Panc1 (cell line): ENCODE data around the gene PRKAR2B. TPM values are rescaled to one million over a fixed set of nuclear protein-coding genes. Genes with fewer than 3 reads are reported as not detected.
"Not testable (repeated sequence)": the region's sequence is repeated elsewhere in the genome, so short reads cannot be mapped to it uniquely, and the experiment has no call there.

Experiments used
- ATAC-seq: fragments of 200-7000 bp; cut with Tn5 transposase; 2 replicates; pipeline ENCODE4 v1.9.1; 2020; ENCODE audit warnings: mild to moderate bottlenecking, moderate library complexity
- BruUV-seq: library from RNA; stranded (reverse); fragments of 400-500 nt; replicated peaks from 2 replicates; lab custom pipeline; 2021; lab: Mats Ljungman, UMichigan
- CTCF ChIA-PET: fragments of 300-600 bp; sonication (Branson Sonifier 250); formaldehyde crosslinking; loops from one replicate; lab custom pipeline; 2022; ENCODE audit warnings: antibody characterized with exemption; lab: Charles Lee
- POLR2A ChIA-PET: fragments of 300-600 bp; sonication (Branson Sonifier 250); formaldehyde crosslinking; loops from one replicate; lab custom pipeline; 2022; ENCODE audit warnings: antibody characterized with exemption; lab: Charles Lee
- DNase-seq: peaks from one replicate; pipeline ENCODE4 v3.0.0-alpha.2; 2010; ENCODE audit warnings: low read depth, low spot score
- H3K27ac ChIP-seq: 2 replicates; pipeline ENCODE4 v1.5.1; 2011; ENCODE audit warnings: mild to moderate bottlenecking, low read length, inconsistent platforms
- H3K27me3 ChIP-seq: fragments of 200-500 bp; sonication (Bioruptor generic); 2 replicates; pipeline ENCODE4 v1.6.0; 2014; ENCODE audit warnings: low read length, inconsistent platforms; ENCODE audit not compliant: control insufficient read depth, insufficient read depth
- H3K36me3 ChIP-seq: fragments of 200-500 bp; sonication (Bioruptor generic); 2 replicates; pipeline ENCODE4 v1.5.1; 2014; ENCODE audit warnings: inconsistent platforms, mild to moderate bottlenecking, low read length, moderate library complexity; ENCODE audit not compliant: control insufficient read depth, insufficient read depth
- H3K4me1 ChIP-seq: 2 replicates; pipeline ENCODE4 v1.5.1; 2011; ENCODE audit warnings: inconsistent platforms, mild to moderate bottlenecking, low read length, moderate library complexity; ENCODE audit not compliant: control insufficient read depth, insufficient read depth
- H3K4me3 ChIP-seq, 2 experiments: 2 replicates each; pipeline ENCODE4 v1.5.1; 2011 to 2012; ENCODE audit warnings: low read depth in 2 of 2, low read length in 2 of 2, mild to moderate bottlenecking in 2 of 2, inconsistent platforms in 1 of 2, moderate library complexity in 1 of 2
- H3K9me3 ChIP-seq: fragments of 200-500 bp; sonication (Bioruptor generic); 2 replicates; pipeline ENCODE4 v1.5.1; 2014; ENCODE audit warnings: low read depth, mild to moderate bottlenecking, inconsistent platforms, low read length, moderate library complexity; ENCODE audit not compliant: control insufficient read depth, insufficient read depth
- POLR2AphosphoS5 ChIP-seq: IDR thresholded peaks from 2 replicates; pipeline ENCODE4 v1.6.1; 2012; ENCODE audit warnings: mild to moderate bottlenecking, low read depth, low read length, moderate library complexity
- SIN3A ChIP-seq: IDR thresholded peaks from 2 replicates; pipeline ENCODE4 v1.6.1; 2012; ENCODE audit warnings: low read depth, mild to moderate bottlenecking, low read length, moderate library complexity, borderline replicate concordance; ENCODE audit not compliant: insufficient read depth
- TCF7L2 ChIP-seq: IDR thresholded peaks from 2 replicates; pipeline ENCODE4 v1.6.1; 2011; ENCODE audit warnings: mild to moderate bottlenecking, low read depth, low read length, inconsistent platforms
- in situ Hi-C: cut with HindIII; loops from 2 replicates; pipeline ENCODE4 v1.10.0; 2016; ENCODE audit warnings: low sequenced_read_pairs, low pct_unique_long_range_greater_than_20kb
- intact Hi-C: fragments of 100-400 bp; cut with micrococcal nuclease; formaldehyde crosslinking; loops from one replicate; pipeline ENCODE4 v1.10.0; 2022; ENCODE audit not compliant: unreplicated experiment
- total RNA-seq: library from RNA; stranded (reverse); gene quantifications from one replicate; pipeline ENCODE4 v1.2.1, GENCODE V29; 2021; ENCODE audit not compliant: unreplicated experiment
- TF ChIP-seq, protein P1 (sequence below): fragments of 450-650 bp; IDR thresholded peaks from 2 replicates; pipeline ENCODE4 v1.5.1; 2017; ENCODE audit warnings: mild to moderate bottlenecking
- TF ChIP-seq, protein P2 (sequence below), 2 experiments: IDR thresholded peaks; 2 replicates each; pipeline ENCODE4 v1.6.1; 2011 to 2012; ENCODE audit warnings: low read depth in 2 of 2, control low read depth in 1 of 2, low read length in 1 of 2, mild to moderate bottlenecking in 1 of 2, moderate library complexity in 1 of 2; ENCODE audit not compliant: insufficient read depth in 1 of 2

Gene PRKAR2B
- total RNA-seq, 1 experiment from 2014 or later: 0.51 TPM

DNA sequence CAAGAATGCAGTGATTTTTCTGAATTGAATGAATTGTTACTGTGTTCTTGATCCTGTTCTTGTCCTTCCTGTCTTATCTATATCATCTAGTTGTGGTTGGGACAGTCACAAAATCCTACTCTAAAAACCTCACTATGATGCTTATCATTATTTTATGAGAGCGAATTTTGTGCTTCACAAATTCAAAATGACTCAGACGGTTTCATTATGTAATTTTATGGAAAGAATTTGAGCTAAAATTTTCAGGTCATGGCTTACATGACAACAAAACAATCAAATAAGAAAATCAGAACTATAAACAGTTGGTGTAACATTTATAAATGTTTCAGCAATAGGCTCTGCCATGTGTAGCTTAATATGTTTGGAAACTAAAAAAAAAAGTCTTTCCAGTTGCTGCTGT is 6.9 kb downstream of the PRKAR2B start:
- POLR2A ChIA-PET: no interaction called here
- no peak for TF ChIP-seq TCF7L2
- TF ChIP-seq, protein P1, sequence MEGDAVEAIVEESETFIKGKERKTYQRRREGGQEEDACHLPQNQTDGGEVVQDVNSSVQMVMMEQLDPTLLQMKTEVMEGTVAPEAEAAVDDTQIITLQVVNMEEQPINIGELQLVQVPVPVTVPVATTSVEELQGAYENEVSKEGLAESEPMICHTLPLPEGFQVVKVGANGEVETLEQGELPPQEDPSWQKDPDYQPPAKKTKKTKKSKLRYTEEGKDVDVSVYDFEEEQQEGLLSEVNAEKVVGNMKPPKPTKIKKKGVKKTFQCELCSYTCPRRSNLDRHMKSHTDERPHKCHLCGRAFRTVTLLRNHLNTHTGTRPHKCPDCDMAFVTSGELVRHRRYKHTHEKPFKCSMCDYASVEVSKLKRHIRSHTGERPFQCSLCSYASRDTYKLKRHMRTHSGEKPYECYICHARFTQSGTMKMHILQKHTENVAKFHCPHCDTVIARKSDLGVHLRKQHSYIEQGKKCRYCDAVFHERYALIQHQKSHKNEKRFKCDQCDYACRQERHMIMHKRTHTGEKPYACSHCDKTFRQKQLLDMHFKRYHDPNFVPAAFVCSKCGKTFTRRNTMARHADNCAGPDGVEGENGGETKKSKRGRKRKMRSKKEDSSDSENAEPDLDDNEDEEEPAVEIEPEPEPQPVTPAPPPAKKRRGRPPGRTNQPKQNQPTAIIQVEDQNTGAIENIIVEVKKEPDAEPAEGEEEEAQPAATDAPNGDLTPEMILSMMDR: no peak
- TF ChIP-seq, protein P2, sequence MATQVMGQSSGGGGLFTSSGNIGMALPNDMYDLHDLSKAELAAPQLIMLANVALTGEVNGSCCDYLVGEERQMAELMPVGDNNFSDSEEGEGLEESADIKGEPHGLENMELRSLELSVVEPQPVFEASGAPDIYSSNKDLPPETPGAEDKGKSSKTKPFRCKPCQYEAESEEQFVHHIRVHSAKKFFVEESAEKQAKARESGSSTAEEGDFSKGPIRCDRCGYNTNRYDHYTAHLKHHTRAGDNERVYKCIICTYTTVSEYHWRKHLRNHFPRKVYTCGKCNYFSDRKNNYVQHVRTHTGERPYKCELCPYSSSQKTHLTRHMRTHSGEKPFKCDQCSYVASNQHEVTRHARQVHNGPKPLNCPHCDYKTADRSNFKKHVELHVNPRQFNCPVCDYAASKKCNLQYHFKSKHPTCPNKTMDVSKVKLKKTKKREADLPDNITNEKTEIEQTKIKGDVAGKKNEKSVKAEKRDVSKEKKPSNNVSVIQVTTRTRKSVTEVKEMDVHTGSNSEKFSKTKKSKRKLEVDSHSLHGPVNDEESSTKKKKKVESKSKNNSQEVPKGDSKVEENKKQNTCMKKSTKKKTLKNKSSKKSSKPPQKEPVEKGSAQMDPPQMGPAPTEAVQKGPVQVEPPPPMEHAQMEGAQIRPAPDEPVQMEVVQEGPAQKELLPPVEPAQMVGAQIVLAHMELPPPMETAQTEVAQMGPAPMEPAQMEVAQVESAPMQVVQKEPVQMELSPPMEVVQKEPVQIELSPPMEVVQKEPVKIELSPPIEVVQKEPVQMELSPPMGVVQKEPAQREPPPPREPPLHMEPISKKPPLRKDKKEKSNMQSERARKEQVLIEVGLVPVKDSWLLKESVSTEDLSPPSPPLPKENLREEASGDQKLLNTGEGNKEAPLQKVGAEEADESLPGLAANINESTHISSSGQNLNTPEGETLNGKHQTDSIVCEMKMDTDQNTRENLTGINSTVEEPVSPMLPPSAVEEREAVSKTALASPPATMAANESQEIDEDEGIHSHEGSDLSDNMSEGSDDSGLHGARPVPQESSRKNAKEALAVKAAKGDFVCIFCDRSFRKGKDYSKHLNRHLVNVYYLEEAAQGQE (IDR thresholded peaks at IDR 0.05; ENCODE audit: insufficient read depth in 1 of 2, low read depth in 2 of 2, low read length in 1 of 2): no peak
- no peak for TF ChIP-seq POLR2AphosphoS5
- no peak for TF ChIP-seq SIN3A

DNA sequence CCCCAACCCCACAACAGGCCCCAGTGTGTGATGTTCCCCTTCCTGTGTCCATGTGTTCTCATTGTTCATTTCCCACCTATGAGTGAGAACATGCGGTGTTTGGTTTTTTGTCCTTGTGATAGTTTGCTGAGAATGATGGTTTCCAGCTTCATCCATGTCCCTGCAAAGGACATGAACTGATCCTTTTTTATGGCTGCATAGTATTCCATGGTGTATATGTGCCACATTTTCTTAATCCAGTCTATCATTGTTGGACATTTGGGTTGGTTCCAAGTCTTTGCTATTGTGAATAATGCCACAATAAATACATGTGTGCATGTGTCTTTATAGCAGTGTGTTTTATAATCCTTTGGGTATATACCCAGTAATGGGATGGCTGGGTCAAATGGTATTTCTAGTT is 10.5 kb downstream of the PRKAR2B start:
- H3K27ac ChIP-seq, POLR2A ChIA-PET: not testable (repeated sequence)

More for the DNA sequence above, 6.9 kb downstream of the PRKAR2B start:
- Histone ChIP-seq H3K9me3 (no peaks in the 10 kb centered on the region), H3K27me3 (peaks cover 23% of the 10 kb centered on the region), H3K4me1 (no peaks in the 10 kb centered on the region), H3K36me3 (no peaks in the 10 kb centered on the region), H3K27ac (no peak overlapping the region), H3K4me3 (no peak overlapping the region)
- in situ Hi-C loops: no loop called here
- DNase-seq: no peak
- BruUV-seq: no TSS peak
- intact Hi-C loops: no loop called here
- ATAC-seq: no peak
- CTCF ChIA-PET: no interaction called here

DNA sequence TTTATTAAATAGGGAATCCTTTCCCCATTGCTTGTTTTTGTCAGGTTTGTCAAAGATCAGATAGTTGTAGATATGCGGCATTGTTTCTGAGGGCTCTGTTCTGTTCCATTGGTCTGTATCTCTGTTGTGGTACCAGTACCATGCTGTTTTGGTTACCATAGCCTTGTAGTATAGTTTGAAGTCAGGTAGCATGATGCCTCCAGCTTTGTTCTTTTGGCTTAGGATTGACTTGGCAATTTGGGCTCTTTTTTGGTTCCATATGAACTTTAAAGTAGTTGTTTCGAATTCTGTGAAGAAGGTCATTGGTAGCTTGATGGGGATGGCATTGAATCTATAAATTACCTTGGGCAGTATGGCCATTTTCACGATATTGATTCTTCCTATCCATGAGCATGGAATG is 11.6 kb downstream of the PRKAR2B start:
- ATAC-seq, H3K4me1 ChIP-seq, H3K4me3 ChIP-seq, H3K27ac ChIP-seq, intact Hi-C loops, POLR2A ChIA-PET, H3K36me3 ChIP-seq, H3K27me3 ChIP-seq, BruUV-seq, in situ Hi-C loops, DNase-seq, CTCF ChIA-PET, H3K9me3 ChIP-seq: not testable (repeated sequence)

More for the DNA sequence above, 10.5 kb downstream of the PRKAR2B start:
- BruUV-seq, CTCF ChIA-PET, H3K4me3 ChIP-seq, ATAC-seq, DNase-seq, in situ Hi-C loops, H3K9me3 ChIP-seq, H3K36me3 ChIP-seq, H3K4me1 ChIP-seq, intact Hi-C loops: not testable (repeated sequence)
- peaks cover 12% of the 10 kb centered on the region for H3K27me3 ChIP-seq
